HEK293T (cell line): ENCODE results near the gene ARID1B.

Experiments
- BHLHE40 ChIP-seq: fragments of 450-650 bp; IDR thresholded peaks from 2 replicates; pipeline ENCODE4 v1.6.1; 2016; ENCODE audit warnings: mild to moderate bottlenecking, moderate library complexity, borderline replicate concordance
- CTBP1 ChIP-seq: fragments of 450-650 bp; IDR thresholded peaks from 2 replicates; pipeline ENCODE4 v1.6.1; 2016; ENCODE audit warnings: borderline replicate concordance
- FOXA1 ChIP-seq: fragments of 450-650 bp; IDR thresholded peaks from 2 replicates; pipeline ENCODE4 v1.6.1; 2016; ENCODE audit warnings: mild to moderate bottlenecking
- FOXK2 ChIP-seq: fragments of 450-650 bp; IDR thresholded peaks from 2 replicates; pipeline ENCODE4 v1.6.1; 2016; ENCODE audit warnings: mild to moderate bottlenecking
- FOXM1 ChIP-seq: fragments of 450-650 bp; IDR thresholded peaks from 2 replicates; pipeline ENCODE4 v1.6.1; 2017; ENCODE audit warnings: mild to moderate bottlenecking, borderline replicate concordance
- HDGF ChIP-seq: fragments of 450-650 bp; IDR thresholded peaks from 2 replicates; pipeline ENCODE4 v1.6.1; 2017; ENCODE audit warnings: antibody characterized with exemption, borderline replicate concordance
- L3MBTL2 ChIP-seq: fragments of 450-650 bp; conservative IDR thresholded peaks from 2 replicates; pipeline ENCODE4 v1.6.1; 2016; ENCODE audit warnings: mild to moderate bottlenecking
- NFRKB ChIP-seq: fragments of 450-650 bp; IDR thresholded peaks from 2 replicates; pipeline ENCODE4 v1.6.1; 2016; ENCODE audit warnings: mild to moderate bottlenecking, moderate library complexity
- PKNOX1 ChIP-seq: fragments of 450-650 bp; IDR thresholded peaks from 2 replicates; pipeline ENCODE4 v1.6.1; 2016
- SP1 ChIP-seq: fragments of 450-650 bp; IDR thresholded peaks from 2 replicates; pipeline ENCODE4 v1.6.1; 2017
- SUZ12 ChIP-seq: fragments of 450-650 bp; IDR thresholded peaks from 2 replicates; pipeline ENCODE4 v1.6.1; 2016; ENCODE audit warnings: mild to moderate bottlenecking
- TARDBP ChIP-seq: fragments of 450-650 bp; IDR thresholded peaks from 2 replicates; pipeline ENCODE4 v1.6.1; 2016
- ZNF384 ChIP-seq: fragments of 450-650 bp; IDR thresholded peaks from 2 replicates; pipeline ENCODE4 v1.6.1; 2016

- TF ChIP-seq FOXM1 (no peak), BHLHE40 (no peak), SUZ12 (no peak), ZNF384 (no peak), NFRKB (no peak), CTBP1 (no peak), TARDBP (no peak), SP1 (no peak), FOXK2 (no peak), FOXA1 (no peak), L3MBTL2 (no peak), PKNOX1 (no peak), HDGF (no peak)
Observed at GRCh38 chr6:157087974-157088373, 310.8 kb downstream of the ARID1B start.
